ENCODE results near the gene STXBP5L. TPM values are rescaled to one million over a fixed set of nuclear protein-coding genes. Genes with fewer than 3 reads are reported as not detected.
A peak's percentile ranks its signal among the peaks of the same experiment; 100 is the strongest.

The STXBP5L gene
- total RNA-seq, 1 donor from 2014 or later, result not detected

GRCh38 chr3:120983321-120983665 is 75.3 kb downstream of the STXBP5L start:
- Histone ChIP-seq H3K27me3 (ENCODE audit: control insufficient read depth, insufficient read depth, low read length) (no peaks in the 10 kb centered on the region), H3K4me3 (ENCODE audit: low read depth, low read length) (no peak overlapping the region), H3K36me3 (ENCODE audit: control insufficient read depth, insufficient read depth, low read length) (no peaks in the 10 kb centered on the region)
- DNase-seq (ENCODE audit: low read depth), result no peak
- TF ChIP-seq CTCF (IDR thresholded peaks at IDR 0.05; ENCODE audit: insufficient read depth, low read length, severe bottlenecking), result no peak
- FAIRE-seq, result no peak

- no peaks in the 10 kb centered on the region for H3K36me3 ChIP-seq (ENCODE audit: control insufficient read depth, insufficient read depth, low read length)
- FAIRE-seq (no peak), DNase-seq (ENCODE audit: low read depth) (peak; percentile 15)
- TF ChIP-seq CTCF (IDR thresholded peaks at IDR 0.05; ENCODE audit: insufficient read depth, low read length, severe bottlenecking), result no peak
- no peaks in the 10 kb centered on the region for H3K27me3 ChIP-seq (ENCODE audit: control insufficient read depth, insufficient read depth, low read length)
- H3K4me3 ChIP-seq (ENCODE audit: low read depth, low read length), result no peak overlapping the region
These were observed 75.8 kb downstream of the STXBP5L start for GRCh38 chr3:120983841-120984240.

GRCh38 chr3:120985242-120985641 is 77.2 kb downstream of the STXBP5L start:
- TF ChIP-seq CTCF (IDR thresholded peaks at IDR 0.05; ENCODE audit: insufficient read depth, low read length, severe bottlenecking), result no peak
- no peak overlapping the region for H3K4me3 ChIP-seq (ENCODE audit: low read depth, low read length)
- no peak for FAIRE-seq

GRCh38 chr3:120988994-120989393 is 81.0 kb downstream of the STXBP5L start:
- DNase-seq (ENCODE audit: low read depth) (no peak), FAIRE-seq (no peak)
- H3K4me3 ChIP-seq (ENCODE audit: low read depth, low read length), result no peak overlapping the region
- no peaks in the 10 kb centered on the region for H3K36me3 ChIP-seq (ENCODE audit: control insufficient read depth, insufficient read depth, low read length)
- TF ChIP-seq CTCF (IDR thresholded peaks at IDR 0.05; ENCODE audit: insufficient read depth, low read length, severe bottlenecking), result no peak
- H3K27me3 ChIP-seq (ENCODE audit: control insufficient read depth, insufficient read depth, low read length), result no peaks in the 10 kb centered on the region

More at GRCh38 chr3:120985242-120985641, 77.2 kb downstream of the STXBP5L start:
- DNase-seq (ENCODE audit: low read depth), result no peak
- no peaks in the 10 kb centered on the region for H3K36me3 ChIP-seq (ENCODE audit: control insufficient read depth, insufficient read depth, low read length)
- H3K27me3 ChIP-seq (ENCODE audit: control insufficient read depth, insufficient read depth, low read length), result no peaks in the 10 kb centered on the region

GRCh38 chr3:121018917-121019321 is 110.9 kb downstream of the STXBP5L start:
- H3K36me3 ChIP-seq (ENCODE audit: control insufficient read depth, insufficient read depth, low read length), result no peaks in the 10 kb centered on the region
- H3K4me3 ChIP-seq (ENCODE audit: low read depth, low read length), result no peak overlapping the region
- no peak for FAIRE-seq
- DNase-seq (ENCODE audit: low read depth), result peak; percentile 2
- H3K27me3 ChIP-seq (ENCODE audit: control insufficient read depth, insufficient read depth, low read length), result no peaks in the 10 kb centered on the region
- no peak for TF ChIP-seq CTCF (IDR thresholded peaks at IDR 0.05; ENCODE audit: insufficient read depth, low read length, severe bottlenecking)

- H3K4me3 ChIP-seq (ENCODE audit: low read depth, low read length), result no peak overlapping the region
- no peak for DNase-seq (ENCODE audit: low read depth)
- no peaks in the 10 kb centered on the region for H3K27me3 ChIP-seq (ENCODE audit: control insufficient read depth, insufficient read depth, low read length)
- no peak for TF ChIP-seq CTCF (IDR thresholded peaks at IDR 0.05; ENCODE audit: insufficient read depth, low read length, severe bottlenecking)
- no peak for FAIRE-seq
- no peaks in the 10 kb centered on the region for H3K36me3 ChIP-seq (ENCODE audit: control insufficient read depth, insufficient read depth, low read length)
These were observed 155.6 kb downstream of the STXBP5L start for GRCh38 chr3:121063628-121064027.

All from bronchial epithelial cell (primary cell).